HG03575 (cell line): ENCODE results near the gene DNAH1.

ENCODE experiments used
- ATAC-seq: cut with Tn5 transposase; IDR thresholded peaks from one replicate; pipeline ENCODE4 v1.9.1; 2021; ENCODE audit not compliant: unreplicated experiment, insufficient number of reproducible peaks, low FRiP score; ENCODE audit errors: extremely low read depth

DNAH1 gene

GRCh38 chr3:52350981-52351761 lies 35.1 kb downstream of the DNAH1 start:
- ATAC-seq = no peak

GRCh38 chr3:52351762-52352368 lies 35.7 kb downstream of the DNAH1 start:
- no peak for ATAC-seq

GRCh38 chr3:52352566-52352965 lies 36.4 kb downstream of the DNAH1 start:
- ATAC-seq = no peak

- no peak for ATAC-seq
Observed at GRCh38 chr3:52353291-52353855, 37.3 kb downstream of the DNAH1 start.

GRCh38 chr3:52354676-52355075 lies 38.6 kb downstream of the DNAH1 start:
- ATAC-seq = no peak

- no peak for ATAC-seq
Observed at GRCh38 chr3:52355526-52355925, 39.4 kb downstream of the DNAH1 start.

GRCh38 chr3:52356126-52356525 lies 40.0 kb downstream of the DNAH1 start:
- no peak for ATAC-seq

- ATAC-seq = no peak
Observed at GRCh38 chr3:52357151-52358080, 41.3 kb downstream of the DNAH1 start.

- ATAC-seq = no peak
Observed at GRCh38 chr3:52358362-52358940, 42.3 kb downstream of the DNAH1 start.

- ATAC-seq = no peak
Observed at GRCh38 chr3:52359116-52359855, 43.2 kb downstream of the DNAH1 start.

GRCh38 chr3:52361011-52361410 lies 44.9 kb downstream of the DNAH1 start:
- no peak for ATAC-seq

- ATAC-seq = no peak
Observed at GRCh38 chr3:52361454-52361853, 45.3 kb downstream of the DNAH1 start.

- no peak for ATAC-seq
Observed at GRCh38 chr3:52361898-52362297, 45.8 kb downstream of the DNAH1 start.

GRCh38 chr3:52364322-52365035 lies 48.4 kb downstream of the DNAH1 start:
- ATAC-seq = no peak

GRCh38 chr3:52366527-52366926 lies 50.4 kb downstream of the DNAH1 start:
- no peak for ATAC-seq

- ATAC-seq = no peak
Observed at GRCh38 chr3:52367891-52368880, 52.1 kb downstream of the DNAH1 start.

- ATAC-seq = no peak
Observed at GRCh38 chr3:52370531-52370930, 54.4 kb downstream of the DNAH1 start.
